HG03565 (cell line): Measurements from ENCODE around the gene DUSP21.
"Not testable (repeated sequence)": the region's sequence is repeated elsewhere in the genome, so short reads cannot be mapped to it uniquely, and the experiment has no call there.

Experiments
- ATAC-seq: cut with Tn5 transposase; IDR thresholded peaks from one replicate; pipeline ENCODE4 v1.9.1; 2021; ENCODE audit warnings: mild to moderate bottlenecking, moderate library complexity; ENCODE audit not compliant: unreplicated experiment

The DUSP21 gene

DNA sequence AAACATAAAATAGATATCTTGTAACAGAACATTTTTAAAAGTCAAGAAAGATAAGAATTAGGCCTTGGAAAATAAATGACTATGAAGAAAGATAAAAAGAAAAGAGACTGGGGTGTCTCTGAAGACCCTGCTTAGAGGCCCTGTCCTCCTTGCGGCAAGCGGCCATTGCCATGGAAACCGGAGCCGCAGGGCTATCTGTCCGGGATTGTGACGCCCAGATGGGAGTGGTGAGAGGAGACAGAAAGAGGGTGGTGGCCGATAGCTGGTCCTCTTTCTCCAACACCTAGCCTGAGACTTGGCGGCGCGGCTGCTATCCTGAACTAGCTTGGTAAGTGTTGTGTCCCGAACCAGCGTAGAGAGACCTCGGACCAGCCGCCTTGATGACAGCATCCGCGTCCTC is at the start of gene DUSP21:
Gene DUSP21, plus strand, starts transcription at position 269 of the 400 bp plus-strand sequence. Its CDS starts 112 bp downstream, at position 381.
- no peak for ATAC-seq

DNA sequence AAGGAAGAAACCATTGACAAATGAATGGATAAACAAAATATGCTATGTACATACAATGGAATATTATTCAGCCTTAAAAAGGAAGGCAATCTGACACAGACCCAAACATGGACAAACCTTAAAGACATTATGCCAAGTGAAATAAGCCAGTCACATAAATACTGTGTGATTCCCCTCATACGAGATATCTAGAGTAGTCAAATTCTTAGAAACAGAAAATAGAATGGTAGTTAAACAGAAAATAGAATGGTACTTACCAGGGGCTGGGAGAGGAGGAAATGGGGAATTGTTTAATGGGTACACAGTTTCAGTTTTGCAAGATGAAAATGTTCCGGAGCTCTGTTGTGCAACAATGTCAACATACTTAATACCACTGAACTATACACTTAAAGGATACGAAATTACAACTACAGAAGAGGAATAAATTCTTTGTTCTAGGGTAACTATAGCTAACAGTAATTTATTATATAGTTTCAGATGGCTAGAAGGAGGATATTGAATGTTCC is 47.8 kb upstream of the DUSP21 start:
- no peak for ATAC-seq

DNA sequence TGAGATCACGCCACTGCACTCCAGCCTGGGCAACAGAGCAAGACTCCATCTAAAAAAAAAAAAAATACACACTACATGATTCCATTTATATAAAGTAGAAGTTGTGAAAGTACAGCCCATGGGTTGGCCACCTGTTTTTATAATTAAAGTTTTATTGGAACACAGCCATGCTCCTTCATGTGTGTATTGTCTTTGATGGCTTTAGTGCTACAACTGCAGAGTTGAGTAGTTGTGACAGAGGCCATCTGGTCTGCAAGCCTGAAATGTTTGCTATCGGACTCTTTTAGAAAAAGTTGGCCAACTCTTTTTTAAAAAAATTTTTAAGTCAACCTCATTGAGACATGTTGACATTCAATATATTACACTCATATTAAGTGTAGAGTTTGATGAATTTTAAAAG is 41.2 kb upstream of the DUSP21 start:
- no peak for ATAC-seq

DNA sequence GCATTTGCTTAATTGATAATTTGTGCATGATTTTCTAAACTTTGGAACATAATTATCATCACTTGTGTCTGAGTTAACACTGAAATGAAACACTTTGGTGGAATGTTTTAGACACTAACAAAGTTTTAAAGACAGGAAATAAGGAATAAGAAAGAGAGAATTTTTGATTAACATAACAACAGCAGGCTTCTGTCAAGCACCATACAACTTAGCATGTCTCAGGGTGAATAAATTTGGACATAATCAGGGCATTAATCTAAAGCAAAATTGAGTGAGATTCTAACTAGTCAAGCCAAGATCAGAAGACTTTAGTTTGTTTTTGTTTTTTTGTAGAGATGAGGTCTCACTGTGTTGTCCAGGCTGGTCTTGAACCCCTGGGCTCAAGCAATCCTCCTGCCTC is 28.1 kb upstream of the DUSP21 start:
- no peak for ATAC-seq

DNA sequence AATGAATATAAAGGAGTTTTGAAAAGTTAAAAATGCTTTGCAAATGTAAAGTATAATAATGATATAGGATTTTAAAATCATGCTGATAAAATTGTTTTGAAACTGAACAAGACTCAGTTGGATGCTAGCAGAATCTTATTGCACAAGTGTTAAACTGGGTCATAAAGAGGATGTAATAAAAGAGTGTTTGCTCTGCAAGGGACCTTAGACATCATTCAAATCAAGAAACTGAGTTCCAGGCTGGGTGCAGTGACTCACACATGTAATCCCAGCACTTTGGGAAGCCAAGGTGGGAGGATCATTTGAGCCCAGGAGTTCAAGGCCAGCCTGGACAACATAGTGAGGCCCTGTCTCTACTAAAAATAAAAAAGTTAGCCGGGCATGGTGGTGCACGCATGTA is 27.5 kb upstream of the DUSP21 start:
- no peak for ATAC-seq

DNA sequence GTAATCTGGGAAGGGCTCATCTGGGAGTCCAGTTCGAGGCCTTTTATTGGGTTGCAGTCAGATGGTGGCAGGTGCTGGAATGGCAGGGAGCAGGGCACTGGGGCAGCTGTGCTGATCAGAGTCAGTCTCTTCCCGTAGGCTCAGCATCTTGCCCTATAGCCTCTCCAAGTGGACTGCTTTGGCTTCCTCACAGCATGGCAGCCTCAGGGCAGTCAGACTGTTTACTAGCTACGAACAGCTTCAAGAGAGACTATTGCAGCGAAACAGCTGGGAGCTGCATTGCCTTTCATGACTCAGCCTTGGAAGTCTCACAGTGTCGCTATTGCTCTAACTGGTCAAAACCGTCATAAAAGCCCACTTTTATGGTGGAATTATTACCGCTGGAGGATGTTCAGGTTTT is 26.8 kb upstream of the DUSP21 start:
- ATAC-seq, result no peak

DNA sequence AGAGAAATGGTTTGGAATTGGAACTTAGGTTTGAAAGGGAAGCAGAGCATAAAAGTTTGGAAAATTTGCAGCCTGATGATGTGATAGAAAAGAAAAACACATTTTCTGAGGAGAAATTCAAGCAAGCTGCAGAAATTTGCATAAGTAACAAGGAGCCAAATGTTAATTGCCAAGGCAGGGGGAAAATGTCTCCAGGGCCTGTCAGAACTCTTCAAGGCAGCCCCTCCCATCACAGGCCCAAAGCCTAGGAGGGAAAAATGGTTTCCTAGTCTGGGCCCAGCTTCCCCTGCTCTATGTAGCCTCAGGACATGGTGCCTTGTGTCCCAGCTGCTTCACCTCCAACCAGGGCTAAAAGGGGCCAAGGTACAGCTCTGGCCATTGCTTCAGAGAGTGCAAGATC is 21.2 kb upstream of the DUSP21 start:
- ATAC-seq, result no peak

DNA sequence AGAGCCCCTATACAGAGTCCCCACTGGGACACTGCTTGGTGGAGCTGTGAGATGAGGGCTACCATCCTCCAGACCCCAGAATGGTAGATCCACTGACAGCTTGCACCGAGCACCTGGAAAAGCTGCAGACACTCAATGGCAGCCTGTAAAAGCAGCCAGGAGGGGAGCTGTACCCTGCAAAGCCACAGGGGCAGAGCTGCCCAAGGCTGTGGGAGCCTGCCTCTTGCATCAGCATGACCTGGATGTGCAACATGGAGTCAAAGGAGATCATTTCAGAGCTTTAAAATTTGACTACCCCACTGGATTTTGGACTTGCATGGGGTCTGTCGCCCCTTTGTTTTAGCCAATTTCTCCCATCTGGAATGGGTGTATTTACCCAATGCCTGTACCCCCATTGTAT is 20.6 kb upstream of the DUSP21 start:
- ATAC-seq, result not testable (repeated sequence)

DNA sequence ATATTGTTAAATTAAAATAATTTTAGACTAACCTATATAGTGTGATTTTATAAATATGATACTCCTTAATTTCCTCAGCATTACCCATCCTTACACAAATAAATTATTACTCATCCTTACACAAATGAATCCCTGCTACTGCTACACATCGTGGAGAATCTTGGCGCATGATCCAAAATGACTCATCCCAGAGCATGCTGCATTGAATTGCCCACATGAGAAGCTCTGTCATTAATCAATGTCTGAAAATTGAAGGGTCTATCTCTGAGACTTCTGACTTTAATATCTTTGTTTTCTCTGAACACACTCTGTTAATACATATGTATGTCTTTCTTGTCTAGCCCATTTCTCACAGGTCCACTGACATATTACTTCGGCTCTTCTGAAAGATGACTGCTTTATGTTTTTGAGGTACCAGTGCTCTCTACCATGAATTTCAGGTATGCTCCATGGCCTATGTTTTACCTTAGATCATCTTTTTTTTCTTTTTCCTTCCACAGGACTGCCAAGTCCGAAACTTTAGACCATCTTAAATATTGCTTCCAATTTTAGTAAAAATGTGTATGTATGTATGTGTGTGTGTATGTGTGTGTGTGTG is 15.7 kb upstream of the DUSP21 start:
- no peak for ATAC-seq

DNA sequence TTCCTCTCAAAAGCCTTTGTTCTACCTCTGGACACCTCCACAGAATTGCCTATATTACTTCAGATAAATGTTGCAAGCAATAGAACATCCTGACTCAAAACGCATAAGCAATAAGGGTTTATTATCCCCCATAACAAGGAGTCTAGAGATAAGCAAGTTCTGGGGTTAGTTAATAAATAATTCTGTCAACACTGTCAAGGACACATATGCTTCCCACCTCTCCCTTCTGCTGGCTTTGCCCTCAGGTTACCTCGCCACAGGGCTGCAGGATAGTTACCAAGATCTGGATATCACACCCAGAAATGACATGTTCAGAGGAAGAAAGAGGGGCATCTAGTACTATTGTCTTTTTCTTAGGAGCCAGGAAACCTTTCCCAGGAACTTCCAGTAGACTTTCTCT is 14.0 kb upstream of the DUSP21 start:
- no peak for ATAC-seq

DNA sequence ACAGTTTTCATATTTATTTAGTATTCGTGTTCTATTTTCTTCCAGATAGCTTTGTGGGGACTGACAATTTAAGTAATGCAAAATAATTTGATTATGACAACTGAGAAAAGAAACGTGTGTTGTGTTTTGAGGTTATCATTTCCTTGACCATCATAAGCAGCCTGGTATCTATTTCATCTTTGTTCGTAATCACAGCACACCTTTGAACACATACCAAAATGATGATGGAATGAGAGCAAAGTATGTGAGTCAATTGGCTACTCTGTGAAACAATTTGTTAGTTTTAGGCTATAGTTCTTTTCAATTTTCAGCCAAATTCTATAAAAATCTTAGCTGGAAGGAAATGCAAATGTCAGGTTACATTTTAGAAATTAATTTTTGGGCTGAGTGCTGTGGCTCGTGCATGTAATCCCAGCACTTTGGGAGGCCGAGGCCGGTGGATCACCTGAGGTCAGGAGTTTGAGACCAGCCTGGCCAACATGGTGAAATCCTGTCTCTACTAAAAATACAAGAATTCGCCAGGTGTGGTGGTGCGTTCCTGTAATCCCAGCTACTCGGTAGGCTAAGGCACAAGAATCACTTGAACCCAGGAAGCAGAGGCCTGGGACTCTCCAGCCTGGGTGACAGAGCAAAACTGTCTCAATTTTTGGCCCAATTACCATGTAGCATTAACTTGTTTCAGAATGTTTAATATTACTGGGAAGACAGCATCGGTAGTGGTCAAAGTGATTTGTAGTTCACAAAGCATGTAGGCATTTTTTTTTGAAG is 1.1 kb upstream of the DUSP21 start:
- ATAC-seq, result no peak

DNA sequence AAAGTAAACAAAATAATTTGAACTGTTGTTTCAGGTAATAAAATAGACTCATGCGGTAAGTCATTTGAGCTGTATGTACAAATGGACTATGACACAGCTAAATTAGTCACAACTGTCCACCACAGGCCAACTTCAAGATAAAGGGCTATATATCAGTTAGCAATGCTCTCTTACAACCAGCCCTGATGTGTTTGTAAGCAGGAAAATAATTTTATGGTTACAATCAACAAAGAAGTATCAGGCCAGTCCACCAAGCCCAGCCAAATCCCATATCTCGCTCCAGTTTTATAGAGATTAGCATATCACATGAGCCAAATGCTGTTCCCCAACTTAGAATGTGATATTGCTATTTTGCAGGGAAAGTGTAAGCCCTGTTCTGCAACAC is 511 bp upstream of the DUSP21 start:
- ATAC-seq, result no peak

DNA sequence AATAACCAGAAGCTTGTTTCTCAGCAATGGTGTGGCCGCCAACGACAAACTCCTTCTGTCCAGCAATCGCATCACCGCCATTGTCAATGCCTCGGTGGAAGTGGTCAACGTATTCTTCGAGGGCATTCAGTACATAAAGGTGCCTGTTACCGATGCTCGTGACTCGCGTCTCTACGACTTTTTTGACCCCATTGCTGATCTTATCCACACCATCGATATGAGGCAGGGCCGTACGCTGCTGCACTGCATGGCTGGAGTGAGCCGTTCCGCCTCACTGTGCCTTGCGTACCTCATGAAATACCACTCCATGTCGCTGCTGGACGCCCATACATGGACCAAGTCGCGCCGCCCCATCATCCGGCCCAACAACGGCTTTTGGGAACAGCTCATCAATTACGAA is 383 bp downstream of the DUSP21 start:
- ATAC-seq, result no peak

DNA sequence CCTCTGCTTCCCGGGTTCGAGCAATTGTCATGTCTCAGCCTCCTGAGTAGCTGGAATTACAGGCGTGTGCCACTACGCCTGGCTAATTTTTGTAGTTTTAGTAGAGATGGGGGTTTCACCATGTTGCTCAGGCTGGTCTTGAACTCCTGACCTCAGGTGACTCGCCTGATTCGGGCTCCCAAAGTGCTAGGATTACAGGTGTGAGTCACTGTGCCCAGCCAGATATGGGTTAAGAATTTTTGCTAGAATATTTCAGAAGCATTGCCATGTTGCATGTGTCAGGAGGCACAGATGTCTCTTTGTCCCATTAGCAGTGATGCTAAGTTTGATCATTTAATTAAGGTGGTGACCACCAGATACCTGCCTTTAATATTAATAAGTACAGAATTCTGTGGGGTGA is 7.1 kb downstream of the DUSP21 start:
- not testable (repeated sequence) for ATAC-seq

DNA sequence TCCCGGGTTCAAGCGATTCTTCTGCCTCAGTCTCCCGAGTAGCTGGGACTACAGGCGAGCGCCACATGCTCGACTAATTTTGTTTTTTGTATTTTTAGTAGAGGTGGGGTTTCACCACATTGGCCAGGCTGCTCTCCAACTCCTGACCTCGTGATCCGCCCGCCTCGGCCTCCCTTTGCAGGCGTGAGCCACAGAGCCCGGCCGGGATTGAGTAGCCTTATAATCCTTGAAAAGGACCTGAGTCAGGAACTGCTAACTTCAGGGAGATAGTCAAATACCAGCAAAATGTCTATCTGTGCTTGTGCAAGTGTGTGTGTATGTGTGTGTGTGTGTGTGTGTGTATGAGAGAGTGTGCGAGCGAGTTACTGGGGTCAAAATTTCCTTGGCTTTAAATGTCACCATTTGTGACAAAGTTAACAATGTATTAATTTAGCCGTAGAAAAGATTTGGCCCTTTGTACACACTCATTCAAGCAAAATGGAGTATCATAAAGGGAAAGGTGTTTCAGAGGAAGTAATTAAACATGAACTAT is 27.4 kb downstream of the DUSP21 start:
- ATAC-seq, result no peak

DNA sequence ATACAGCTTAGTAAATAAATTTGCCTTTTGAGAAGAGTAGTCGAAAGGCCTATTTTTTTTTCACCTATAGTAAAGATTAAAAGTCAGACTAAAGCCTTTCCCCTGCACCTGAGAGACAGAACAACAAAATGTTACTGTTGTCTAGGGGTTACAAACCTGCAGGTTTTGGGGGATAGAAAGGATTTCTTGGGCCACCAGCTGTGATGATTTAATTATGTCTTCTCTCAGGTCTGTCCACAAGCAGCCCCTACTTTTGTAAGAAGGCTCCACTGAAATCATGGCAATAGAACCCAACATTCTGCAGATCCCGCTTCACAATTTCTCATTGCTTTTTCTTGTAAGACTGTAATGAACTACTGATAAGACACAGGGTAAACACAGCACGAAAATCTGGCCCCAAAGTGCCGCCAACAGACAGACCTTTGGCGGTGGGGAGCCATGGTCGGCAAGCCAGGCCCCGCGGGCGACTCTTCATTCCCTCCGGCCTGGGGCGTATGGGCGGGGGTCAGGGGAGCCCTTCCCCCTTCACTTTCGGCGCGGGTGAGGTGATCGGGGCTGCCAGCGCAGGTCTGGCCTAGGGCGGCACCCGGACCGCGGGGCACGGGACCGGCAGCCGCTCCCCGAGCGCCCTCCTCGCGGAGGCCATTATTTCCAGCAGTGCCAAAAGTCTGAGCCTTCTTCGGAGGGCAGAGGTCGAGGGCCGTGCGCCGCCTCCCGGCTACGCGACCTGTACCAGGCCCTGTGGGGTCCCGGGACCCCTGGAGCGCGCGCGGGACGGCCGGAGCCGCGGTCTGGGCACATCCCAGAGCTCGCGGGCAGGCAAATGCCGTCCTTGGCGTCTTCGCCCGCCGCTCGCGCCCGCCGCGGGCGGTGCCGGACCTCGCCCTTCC is 28.4 kb downstream of the DUSP21 start:
- peak; percentile 12 for ATAC-seq

DNA sequence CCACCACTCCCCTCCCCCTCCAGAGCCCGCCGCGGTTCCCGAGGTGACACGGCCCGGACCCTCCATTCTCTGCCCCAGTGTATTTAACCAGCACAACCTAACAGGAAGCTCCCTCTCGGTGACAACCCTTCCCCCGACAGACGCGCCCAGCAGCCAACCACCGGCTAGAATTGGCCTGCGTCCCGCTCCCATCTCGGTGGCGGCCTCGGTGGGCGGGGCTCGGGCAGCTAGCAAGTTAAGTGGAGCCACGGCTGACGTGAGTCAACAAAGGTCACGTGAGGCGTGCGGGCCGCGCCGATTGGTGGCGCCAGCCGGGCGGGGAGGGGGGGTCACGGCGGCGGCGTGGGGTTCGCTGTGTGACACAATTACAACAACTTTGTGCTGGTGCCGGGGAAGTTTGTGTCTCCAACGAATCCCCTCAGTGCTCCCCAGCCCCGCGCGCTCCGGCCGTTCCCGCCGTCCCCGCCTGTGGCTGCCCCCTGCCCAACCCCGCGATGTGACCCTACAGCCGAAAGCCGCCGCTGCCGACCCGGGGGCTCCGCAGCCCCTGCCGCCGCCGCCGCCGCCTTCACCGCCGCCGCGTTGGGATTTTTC is 29.1 kb downstream of the DUSP21 start, which contains the start of gene KDM6A:
Gene KDM6A, plus strand, starts transcription at position 368 of the 594 bp plus-strand sequence. CDS start 364 bp downstream, outside the sequence.
- peak; percentile 89 for ATAC-seq

DNA sequence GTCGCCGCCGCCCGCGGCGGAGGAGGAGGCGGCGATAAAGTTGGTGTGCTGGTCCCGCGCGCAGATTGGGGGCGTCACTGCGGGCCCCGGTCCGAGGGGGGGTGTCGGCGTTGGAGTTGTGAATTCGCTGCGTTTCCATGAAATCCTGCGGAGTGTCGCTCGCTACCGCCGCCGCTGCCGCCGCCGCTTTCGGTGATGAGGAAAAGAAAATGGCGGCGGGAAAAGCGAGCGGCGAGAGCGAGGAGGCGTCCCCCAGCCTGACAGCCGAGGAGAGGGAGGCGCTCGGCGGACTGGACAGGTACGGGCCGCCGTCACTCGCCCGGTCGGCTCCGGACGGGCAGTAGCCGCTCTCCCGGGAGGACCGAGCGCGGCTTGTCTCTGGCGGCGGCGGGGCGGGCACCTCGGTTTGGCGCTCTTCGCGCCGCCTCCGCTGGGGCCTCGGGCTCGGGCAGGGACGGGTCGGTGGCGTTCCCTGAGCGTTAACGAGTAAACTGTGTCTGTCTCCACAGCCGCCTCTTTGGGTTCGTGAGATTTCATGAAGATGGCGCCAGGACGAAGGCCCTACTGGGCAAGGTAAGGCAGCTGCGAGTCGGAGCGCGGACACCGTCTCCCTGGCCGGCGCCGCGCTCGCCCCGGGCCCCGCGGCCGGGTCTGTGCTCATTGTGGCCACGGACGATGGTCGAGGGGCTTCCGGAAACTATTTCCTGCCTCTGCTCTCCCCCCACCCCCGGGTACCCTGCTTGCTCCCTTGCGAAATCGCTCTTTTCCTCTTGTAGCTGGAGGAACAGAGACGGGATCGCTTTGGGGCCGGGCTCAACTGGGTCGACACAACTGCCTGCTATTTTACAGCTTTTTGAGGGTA is 29.8 kb downstream of the DUSP21 start:
- ATAC-seq, result no peak

DNA sequence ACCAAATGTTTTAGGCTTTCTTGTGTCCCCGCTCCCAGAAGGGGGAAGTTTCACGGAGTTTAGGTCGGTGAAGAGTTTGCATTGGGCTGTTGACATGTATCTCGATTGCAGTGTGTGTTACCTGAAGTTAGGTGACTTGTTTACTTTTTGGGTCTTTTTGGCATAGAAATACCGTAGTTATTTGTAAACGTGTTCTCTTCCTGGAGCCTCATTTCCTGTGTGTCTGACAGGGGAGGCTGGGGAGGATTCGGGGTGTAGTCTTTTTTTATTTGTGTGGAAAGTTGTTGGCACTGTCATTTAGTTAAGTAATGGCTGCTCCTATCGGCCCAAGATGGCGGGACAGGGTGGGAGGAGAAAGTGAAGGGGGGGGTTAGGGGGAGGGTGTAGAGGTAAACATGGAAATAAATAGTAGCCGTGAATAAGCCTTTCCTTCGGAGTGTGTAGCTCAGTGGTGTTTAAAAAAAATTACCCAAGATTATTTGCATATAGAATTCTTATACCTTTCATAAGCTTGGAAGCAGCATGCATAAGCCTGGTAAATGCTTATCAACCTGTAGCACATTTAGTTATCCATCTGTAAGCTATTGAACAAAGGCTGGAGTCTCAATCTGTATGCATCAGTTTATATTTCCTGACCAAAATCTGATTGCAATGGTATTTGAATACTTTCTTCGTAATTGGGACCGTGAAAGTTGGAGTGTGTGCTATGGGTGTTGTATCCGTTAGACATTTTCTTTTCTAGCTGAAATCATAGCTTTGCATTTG is 30.8 kb downstream of the DUSP21 start:
- ATAC-seq, result no peak
